PC-9 (cell line): ENCODE results near the gene IFT88.

ENCODE experiments used
- EZH2 ChIP-seq: fragments of 200-600 bp; sonication (generic); IDR thresholded peaks from 2 replicates; pipeline ENCODE4 v1.8.0; 2017; ENCODE audit warnings: antibody characterized with exemption, low read depth
- TF ChIP-seq, protein P1 (sequence below): fragments of 200-600 bp; sonication (generic); conservative IDR thresholded peaks from 2 replicates; pipeline ENCODE4 v1.6.1; 2017; ENCODE audit warnings: mixed run types, antibody characterized with exemption, mild to moderate bottlenecking, moderate library complexity

DNA sequence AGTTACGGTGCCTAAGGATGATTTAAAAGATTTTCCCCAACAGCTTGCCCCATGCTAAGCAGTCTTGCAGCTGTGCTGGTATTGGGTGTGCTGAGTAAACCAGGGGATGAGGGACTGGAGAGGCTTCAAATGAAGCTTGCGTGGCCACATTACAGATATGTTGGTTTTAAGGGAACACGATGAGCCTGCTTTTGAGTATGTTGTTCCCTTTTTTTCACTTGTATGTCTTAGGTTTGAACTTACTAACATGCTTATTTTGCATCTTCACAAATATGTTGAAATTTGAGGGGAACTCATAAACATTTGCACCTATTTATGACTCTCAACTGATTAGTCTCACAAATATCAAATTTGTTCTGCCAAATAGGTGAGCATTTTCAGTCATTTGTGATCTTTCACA, 134.5 kb downstream of the IFT88 start:
- TF ChIP-seq, protein P1, sequence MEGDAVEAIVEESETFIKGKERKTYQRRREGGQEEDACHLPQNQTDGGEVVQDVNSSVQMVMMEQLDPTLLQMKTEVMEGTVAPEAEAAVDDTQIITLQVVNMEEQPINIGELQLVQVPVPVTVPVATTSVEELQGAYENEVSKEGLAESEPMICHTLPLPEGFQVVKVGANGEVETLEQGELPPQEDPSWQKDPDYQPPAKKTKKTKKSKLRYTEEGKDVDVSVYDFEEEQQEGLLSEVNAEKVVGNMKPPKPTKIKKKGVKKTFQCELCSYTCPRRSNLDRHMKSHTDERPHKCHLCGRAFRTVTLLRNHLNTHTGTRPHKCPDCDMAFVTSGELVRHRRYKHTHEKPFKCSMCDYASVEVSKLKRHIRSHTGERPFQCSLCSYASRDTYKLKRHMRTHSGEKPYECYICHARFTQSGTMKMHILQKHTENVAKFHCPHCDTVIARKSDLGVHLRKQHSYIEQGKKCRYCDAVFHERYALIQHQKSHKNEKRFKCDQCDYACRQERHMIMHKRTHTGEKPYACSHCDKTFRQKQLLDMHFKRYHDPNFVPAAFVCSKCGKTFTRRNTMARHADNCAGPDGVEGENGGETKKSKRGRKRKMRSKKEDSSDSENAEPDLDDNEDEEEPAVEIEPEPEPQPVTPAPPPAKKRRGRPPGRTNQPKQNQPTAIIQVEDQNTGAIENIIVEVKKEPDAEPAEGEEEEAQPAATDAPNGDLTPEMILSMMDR = no peak
- TF ChIP-seq EZH2 = no peak
